Ovary (tissue), 3 donors: ENCODE results near the gene UQCC2.

Experiments used
- CTCF ChIP-seq, 3 donors: fragments of 450-650 bp in 2 of 3; fragments of 200-600 bp in 1 of 3; IDR thresholded peaks; one replicate each; pipeline versions ENCODE4 v1.5.1 to v1.8.0; 2016 to 2022; ENCODE audit warnings: antibody characterized with exemption in 3 of 3, mild to moderate bottlenecking in 1 of 3
- POLR2A ChIP-seq: fragments of 450-650 bp; IDR thresholded peaks from one replicate; pipeline ENCODE4 v1.6.1; 2017; ENCODE audit warnings: antibody characterized with exemption, mild to moderate bottlenecking, moderate library complexity
- donor health status: DM: no; HTN: no; CAD: no.

- TF ChIP-seq CTCF (IDR thresholded peaks at IDR 0.05) (no peak), POLR2A (no peak)
Measured at GRCh38 chr6:33752646-33753015, 41.1 kb upstream of the UQCC2 start.
